SK-N-SH treated with all-trans-retinoic acid at 6 μM for 48 hours (cell line): ENCODE results near the gene ATG2B.

ENCODE experiments used
- ARNTL ChIP-seq: fragments of 450-650 bp; formaldehyde crosslinking; IDR thresholded peaks from 2 replicates; pipeline ENCODE4 v1.5.0; 2020; ENCODE audit warnings: low read depth, mild to moderate bottlenecking, moderate library complexity, borderline replicate concordance
- CSDC2 ChIP-seq: fragments of 250-450 bp; sonication (Bioruptor Pico); IDR thresholded peaks from 2 replicates; pipeline ENCODE4 v1.5.0; 2020; ENCODE audit warnings: mild to moderate bottlenecking, moderate library complexity
- TCF4 ChIP-seq: fragments of 250-450 bp; sonication (Bioruptor Pico); IDR thresholded peaks from 2 replicates; pipeline ENCODE4 v1.8.0; 2021; ENCODE audit warnings: mild to moderate bottlenecking, moderate library complexity, borderline replicate concordance
- TOX ChIP-seq: fragments of 250-450 bp; sonication (Bioruptor Pico); IDR thresholded peaks from 2 replicates; pipeline ENCODE4 v1.8.0; 2021; ENCODE audit warnings: mild to moderate bottlenecking, moderate library complexity, borderline replicate concordance
- ZC3H10 ChIP-seq: fragments of 250-450 bp; sonication (Bioruptor Pico); IDR thresholded peaks from 2 replicates; pipeline ENCODE4 v1.5.1; 2021; ENCODE audit warnings: mild to moderate bottlenecking, moderate library complexity
- ZNF565 ChIP-seq: fragments of 450-650 bp; formaldehyde crosslinking; conservative IDR thresholded peaks from 2 replicates; pipeline ENCODE4 v1.5.0; 2020; ENCODE audit warnings: low read depth, mild to moderate bottlenecking, moderate library complexity
- TF ChIP-seq, protein P1 (sequence below): fragments of 250-450 bp; sonication (Bioruptor Pico); IDR thresholded peaks from 2 replicates; pipeline ENCODE4 v1.5.1; 2021; ENCODE audit warnings: mild to moderate bottlenecking, moderate library complexity
- TF ChIP-seq, protein P2 (sequence below): fragments of 250-450 bp; sonication (Bioruptor Pico); IDR thresholded peaks from 2 replicates; pipeline ENCODE4 v1.8.0; 2020; ENCODE audit warnings: mild to moderate bottlenecking, moderate library complexity, borderline replicate concordance

DNA sequence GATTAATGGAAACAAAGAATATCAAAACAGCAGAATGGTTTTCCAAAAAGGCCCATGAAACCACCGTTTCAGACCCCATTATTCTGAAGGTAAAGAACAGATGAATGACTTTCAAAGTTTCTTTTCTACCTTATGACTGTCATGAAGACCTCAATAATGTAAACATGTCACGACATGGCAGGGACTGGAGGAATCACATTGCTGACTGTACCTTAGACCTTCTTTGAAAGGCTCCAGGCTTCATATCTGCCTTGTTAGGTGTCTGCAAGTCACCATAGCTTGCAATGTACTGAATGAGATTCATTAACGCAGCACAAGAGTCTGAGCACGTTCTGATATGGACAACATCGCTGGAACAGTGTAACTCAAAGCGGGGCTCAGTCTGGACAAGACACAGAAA is 52.2 kb downstream of the ATG2B start:
- TF ChIP-seq, protein P1, sequence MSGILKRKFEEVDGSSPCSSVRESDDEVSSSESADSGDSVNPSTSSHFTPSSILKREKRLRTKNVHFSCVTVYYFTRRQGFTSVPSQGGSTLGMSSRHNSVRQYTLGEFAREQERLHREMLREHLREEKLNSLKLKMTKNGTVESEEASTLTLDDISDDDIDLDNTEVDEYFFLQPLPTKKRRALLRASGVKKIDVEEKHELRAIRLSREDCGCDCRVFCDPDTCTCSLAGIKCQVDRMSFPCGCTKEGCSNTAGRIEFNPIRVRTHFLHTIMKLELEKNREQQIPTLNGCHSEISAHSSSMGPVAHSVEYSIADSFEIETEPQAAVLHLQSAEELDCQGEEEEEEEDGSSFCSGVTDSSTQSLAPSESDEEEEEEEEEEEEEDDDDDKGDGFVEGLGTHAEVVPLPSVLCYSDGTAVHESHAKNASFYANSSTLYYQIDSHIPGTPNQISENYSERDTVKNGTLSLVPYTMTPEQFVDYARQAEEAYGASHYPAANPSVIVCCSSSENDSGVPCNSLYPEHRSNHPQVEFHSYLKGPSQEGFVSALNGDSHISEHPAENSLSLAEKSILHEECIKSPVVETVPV, result no peak
- TF ChIP-seq TCF4 (CRISPR knock-in tag) (no peak), ZNF565 (CRISPR knock-in tag) (no peak), CSDC2 (no peak), ZC3H10 (CRISPR knock-in tag) (no peak), ARNTL (CRISPR knock-in tag) (no peak), TOX (no peak)
- TF ChIP-seq, protein P2, sequence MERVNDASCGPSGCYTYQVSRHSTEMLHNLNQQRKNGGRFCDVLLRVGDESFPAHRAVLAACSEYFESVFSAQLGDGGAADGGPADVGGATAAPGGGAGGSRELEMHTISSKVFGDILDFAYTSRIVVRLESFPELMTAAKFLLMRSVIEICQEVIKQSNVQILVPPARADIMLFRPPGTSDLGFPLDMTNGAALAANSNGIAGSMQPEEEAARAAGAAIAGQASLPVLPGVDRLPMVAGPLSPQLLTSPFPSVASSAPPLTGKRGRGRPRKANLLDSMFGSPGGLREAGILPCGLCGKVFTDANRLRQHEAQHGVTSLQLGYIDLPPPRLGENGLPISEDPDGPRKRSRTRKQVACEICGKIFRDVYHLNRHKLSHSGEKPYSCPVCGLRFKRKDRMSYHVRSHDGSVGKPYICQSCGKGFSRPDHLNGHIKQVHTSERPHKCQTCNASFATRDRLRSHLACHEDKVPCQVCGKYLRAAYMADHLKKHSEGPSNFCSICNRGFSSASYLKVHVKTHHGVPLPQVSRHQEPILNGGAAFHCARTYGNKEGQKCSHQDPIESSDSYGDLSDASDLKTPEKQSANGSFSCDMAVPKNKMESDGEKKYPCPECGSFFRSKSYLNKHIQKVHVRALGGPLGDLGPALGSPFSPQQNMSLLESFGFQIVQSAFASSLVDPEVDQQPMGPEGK (CRISPR knock-in tag), result no peak
